ENCODE measurements around the gene RMND5B.
"Not testable (repeated sequence)": the region's sequence is repeated elsewhere in the genome, so short reads cannot be mapped to it uniquely, and the experiment has no call there.

The RMND5B gene, protein sequence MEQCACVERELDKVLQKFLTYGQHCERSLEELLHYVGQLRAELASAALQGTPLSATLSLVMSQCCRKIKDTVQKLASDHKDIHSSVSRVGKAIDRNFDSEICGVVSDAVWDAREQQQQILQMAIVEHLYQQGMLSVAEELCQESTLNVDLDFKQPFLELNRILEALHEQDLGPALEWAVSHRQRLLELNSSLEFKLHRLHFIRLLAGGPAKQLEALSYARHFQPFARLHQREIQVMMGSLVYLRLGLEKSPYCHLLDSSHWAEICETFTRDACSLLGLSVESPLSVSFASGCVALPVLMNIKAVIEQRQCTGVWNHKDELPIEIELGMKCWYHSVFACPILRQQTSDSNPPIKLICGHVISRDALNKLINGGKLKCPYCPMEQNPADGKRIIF

DNA sequence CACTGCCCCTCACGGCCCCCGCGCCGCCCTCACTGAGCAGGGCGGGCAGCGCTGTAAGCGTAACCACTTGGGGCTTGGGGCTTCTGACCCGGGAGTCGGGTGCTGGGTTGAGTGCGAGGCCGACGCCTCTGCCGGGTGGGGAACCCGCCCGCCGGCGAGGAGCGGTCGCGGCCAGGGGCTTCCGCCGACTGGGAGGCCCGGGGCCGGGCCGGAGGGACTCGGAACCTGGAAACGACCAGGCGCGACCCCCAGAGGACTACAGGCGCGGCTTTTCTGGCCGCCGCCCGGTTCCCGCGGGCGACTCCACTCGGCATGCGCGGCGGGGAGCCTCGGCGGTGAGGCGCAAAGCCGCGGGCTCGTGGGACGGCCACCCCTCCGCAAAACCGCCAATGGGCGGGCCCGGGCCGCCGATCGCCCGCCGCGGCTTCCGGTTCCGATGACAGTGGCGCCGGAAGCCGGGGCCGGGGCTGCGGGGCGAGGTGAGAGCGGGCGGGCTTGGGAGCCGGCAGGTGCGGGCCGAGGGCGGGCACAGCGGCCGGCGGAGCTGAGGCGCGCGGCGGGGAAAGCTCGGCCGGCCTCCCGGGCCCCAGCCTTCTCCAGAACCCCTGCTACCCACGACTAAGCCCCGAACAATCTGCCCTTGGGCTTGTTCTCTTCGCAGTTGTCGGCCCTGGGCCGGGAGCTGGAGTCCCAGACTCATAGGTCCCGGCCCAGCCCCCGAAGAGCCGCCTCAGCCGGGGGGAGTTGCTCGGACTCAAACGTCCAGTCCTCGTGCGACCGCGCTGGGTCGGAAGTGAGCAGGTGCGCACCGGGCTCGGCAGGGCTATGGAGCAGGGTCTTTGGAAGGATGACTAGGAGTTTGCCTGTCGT, at the start of gene RMND5B:
TSS of gene RMND5B (plus strand) at position 439 of the 870 bp plus-strand sequence. CDS start 7,106 bp downstream, outside the sequence.
- peak; percentile 41 for DNase-seq

DNA sequence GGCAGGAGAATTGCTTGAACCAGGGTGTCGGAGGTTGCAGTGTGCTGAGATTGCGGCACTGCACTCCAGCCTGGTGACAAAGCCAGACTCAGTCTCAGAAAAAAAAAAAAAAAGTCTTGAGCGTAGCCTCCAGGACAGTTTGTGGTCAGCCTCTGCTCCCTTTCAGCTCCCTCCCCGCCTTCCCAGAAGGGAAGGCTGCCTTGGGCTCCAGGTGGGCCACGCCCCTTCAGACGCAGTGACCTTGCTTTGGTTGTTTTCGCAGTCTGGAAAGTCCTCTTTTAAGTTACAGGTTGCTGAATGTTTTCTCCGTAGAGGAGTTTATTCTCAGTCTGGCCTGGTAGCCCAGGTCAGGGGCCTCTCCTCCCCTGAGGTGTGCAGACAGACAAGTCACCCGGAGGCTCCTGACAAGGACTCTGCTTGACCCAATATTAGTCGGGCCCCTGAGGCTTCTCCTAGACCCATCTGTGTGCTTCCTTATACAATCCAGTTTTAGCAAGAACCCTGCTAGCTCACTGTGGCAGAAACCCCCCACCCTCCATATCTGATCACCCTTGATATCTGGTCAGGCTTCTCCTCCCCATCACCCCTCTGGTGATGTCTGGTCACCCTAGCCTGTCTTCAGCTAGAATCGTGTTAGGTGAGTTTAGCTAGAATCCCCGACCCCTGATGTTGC, 49.1 kb upstream of the RMND5B start:
- no peak for DNase-seq

DNA sequence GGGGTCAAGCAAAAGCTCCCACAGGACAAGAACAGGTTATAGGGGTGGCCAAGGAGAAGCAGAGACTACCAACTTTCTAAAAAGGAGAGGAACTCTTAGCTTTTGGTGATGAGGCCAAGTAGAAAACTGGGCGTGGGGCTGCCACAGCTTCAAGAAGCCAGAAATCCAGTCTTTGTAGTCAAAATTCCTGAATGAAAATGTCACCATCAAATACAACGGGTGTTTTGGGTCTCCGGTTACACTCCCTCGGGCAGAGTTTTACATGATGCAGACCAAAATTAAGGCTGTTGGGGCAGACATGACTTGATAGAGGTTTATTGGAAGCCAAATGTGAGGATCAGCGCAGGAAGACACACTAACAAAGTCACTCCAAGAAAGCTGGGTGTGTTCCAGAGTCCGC, 46.9 kb upstream of the RMND5B start:
- no peak for DNase-seq

DNA sequence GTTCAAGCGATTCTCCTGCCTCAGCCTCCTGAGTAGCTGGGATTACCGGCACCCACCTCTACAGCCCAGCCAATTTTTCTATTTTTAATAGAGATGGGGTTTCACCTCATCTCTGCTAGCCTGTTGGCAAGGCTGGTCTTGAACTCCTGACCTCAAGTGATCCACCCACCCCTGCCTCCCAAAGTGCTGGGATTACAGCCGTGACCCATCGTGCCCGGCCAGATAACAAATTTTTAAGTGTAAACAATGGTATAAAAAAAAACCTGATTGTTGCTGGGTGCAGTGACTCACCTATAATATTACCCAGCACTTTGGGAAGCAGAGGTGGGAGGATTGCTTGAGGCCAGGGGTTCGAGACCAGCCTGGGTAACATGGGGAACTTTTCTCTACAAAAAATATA, 45.5 kb upstream of the RMND5B start:
- no peak for DNase-seq

DNA sequence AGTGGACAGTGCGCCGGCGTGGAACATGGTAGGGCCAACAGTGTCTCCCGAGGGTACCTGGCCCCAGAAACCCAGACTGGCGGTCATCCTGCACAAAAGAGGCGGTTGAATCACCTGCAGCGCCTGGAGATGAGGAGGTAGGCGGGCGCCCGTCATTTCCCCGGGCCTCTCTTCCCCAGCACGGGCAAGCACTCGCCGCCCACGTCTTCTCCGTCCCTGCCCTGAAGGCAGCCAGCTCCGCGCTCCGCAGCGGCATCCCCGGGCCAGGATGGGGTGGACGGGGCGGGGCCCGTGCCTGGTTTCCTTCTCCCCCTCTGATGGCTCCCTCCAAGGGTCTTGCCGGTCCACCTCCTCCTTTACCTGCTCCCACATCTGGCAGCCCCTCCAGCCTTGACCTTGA, 44.5 kb upstream of the RMND5B start:
- no peak for DNase-seq

DNA sequence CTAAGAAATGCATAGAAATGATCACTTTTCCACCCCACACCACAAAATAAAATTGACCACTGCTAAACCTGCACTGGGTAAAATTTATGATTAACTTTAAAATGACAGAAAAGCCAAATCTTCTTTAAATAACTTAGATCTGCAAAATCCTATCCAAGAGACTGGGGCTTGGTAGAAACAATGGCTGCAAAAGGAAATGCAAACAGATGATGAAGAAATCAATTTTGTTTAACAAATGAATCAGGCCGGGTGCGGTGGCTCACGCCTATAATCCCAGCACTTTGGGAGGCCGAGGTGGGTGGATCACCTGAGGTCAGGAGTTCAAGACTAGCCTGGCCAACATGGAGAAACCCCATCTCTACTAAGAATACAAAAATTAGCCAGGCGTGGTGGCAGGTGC, 43.6 kb upstream of the RMND5B start:
- DNase-seq, result not testable (repeated sequence)

DNA sequence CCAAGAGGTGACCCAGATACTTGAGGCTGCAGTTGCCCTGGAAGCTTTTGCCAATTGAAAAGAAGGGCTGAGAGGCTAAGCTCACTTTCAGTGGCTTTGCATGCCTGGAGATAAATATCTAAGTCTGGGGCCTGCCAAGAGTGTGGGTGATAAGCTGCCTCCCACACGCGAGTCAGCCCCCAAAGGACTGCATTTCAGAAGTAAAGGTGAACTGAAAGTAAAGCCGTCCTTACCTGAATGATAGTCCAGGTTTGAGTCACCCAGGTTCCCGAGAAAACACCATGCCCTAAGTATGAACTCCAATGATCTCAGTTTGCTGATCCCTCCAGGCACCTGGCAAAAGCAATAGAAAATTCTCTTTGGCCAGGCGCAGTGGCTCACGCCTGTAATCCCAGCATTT, 40.0 kb upstream of the RMND5B start:
- DNase-seq, result no peak

DNA sequence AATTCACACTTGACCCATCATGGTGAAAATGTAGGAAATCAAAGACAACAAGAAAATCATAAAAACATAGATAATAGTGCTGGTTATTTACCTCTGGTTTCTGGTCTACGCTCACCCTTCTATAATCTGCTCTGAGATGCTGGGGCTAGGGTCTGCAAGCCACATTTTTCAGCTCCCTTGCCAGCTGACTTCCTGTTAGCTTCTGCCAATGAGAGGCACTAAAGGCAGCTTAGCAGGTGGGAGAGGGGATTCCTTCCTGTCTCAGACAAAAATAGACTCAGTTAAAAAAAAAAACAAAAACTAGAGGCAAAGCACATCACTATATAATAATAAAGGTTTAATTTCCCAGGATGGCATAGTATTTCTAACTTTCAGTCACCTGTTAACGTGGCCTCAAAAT, 37.7 kb upstream of the RMND5B start:
- no peak for DNase-seq

DNA sequence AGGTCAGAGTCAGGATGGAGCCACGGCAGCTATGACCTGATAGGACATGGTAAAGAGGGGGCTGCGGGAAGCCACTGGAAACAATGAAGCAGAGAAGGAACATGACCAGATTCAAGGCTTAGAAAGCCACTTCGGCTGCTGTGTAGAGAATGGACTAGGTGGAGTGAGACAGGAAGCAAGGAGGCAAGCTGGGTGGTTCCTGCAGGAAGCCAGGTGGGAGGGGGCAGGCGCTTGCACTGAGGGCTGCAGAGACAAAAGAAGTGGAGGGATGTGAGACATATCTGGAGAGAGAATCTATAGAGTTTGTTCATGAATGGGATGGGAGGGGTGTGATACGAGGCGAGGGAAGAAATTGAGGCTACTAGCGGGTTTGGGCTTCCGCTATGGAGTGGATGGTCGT, 36.5 kb upstream of the RMND5B start:
- DNase-seq, result no peak

DNA sequence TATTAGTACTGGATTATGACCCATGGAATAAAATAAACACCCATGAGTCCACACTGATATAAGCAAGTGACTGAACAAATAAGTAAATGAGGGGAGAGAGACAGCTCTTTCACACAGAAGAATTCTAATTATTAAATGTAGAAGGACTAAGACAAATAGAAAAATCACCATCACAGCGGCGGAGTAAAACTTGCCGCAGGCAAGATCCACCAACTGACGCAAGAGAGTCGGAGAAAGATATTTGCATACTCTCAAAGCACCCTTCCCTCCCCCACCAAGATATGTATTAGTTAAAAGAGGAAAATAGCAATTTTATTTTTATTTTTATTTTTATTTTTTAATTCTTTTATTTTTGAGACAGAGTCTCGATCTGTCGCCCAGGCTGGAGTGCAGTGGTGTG, 32.1 kb upstream of the RMND5B start:
- DNase-seq, result no peak

DNA sequence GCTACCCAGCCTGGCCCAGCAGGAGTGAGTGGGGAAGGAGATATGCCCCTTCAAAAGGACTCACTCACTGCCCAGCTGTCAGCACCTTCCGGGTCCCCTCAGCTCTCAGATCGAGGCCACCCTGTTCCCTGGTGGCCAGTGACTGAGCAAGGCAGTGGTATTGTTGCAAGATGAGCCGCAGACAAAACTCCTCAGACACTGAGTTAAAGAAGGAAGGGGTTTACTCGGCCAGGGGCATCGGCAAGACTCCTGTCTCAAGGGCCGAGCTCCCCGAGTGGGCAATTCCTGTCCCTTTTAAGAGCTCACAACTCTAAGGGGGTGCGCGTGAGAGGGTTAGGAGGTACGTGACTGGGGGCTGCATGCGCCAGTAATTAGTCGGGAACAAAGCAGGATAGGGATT, 27.2 kb upstream of the RMND5B start:
- no peak for DNase-seq

DNA sequence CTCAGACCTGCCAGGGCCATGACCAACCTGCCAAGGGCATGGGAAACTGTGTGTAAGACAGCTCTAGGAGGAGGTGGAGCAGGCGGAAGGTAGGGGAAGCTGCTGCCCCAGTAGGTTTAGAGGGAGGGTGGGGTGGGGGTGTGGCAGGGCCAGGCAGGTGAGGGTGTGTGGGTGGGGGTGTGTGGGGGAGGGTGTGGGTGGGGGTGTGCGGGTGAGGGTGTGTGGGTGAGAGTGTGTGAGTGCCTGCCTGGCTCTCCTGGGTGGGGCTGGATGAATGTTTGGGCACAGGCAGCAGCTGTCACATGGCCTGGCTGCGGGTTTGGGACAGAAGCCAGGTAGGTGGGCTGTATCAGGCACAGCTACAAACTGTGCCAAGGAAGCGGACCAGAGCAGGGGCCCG, 26.3 kb upstream of the RMND5B start:
- no peak for DNase-seq

DNA sequence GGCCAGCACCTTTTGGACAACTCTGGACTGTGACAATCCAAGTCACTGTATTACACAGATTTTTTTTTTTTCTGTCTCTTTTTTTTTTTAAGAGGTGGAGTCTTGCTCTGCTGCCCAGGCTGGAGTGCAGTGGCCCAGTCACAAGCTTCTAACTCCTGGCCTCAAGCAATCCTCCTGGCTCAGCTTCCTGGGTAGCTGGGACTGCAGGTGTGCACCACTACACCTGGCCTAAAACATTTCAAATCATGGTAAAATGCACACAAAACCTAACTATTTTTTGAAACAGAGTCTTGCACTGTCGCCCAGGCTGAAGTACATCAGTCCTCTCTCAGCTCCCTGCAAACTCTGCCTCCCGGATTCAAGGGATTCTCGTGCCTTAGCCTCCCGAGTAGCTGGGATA, 24.7 kb upstream of the RMND5B start:
- no peak for DNase-seq

DNA sequence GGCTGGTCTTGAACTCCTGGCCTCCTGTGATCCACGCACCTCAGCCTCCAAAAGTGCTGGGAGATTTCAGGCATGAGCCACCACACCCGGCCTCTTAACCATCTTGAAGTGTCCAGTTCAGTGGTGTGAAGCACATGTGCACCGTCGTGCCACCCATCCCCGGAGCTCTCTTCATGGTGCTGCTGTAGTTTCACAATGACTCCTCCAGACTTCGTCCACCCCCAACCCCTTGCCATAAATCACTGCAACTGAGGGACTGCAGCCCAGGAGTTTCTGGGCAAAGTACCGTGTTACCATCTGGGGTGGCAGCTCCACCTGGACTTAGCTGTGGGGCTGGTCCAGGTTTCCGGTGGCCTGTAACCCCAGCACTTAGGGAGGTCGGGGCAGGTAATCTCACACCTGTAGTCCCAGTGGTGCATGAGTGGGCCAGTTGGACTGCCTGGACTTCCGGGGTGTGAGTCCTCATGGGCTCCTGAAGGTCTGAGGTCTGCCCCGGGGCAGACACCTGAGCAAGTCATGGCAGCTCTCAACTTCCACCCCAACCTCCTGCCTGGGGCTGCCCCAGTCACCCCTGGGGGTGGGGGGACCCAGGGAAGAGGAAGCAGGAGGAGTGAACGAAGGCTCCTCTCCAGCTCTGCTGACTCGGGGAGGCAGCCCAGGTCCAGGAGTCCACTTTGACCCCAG, 24.1 kb upstream of the RMND5B start:
- no peak for DNase-seq

DNA sequence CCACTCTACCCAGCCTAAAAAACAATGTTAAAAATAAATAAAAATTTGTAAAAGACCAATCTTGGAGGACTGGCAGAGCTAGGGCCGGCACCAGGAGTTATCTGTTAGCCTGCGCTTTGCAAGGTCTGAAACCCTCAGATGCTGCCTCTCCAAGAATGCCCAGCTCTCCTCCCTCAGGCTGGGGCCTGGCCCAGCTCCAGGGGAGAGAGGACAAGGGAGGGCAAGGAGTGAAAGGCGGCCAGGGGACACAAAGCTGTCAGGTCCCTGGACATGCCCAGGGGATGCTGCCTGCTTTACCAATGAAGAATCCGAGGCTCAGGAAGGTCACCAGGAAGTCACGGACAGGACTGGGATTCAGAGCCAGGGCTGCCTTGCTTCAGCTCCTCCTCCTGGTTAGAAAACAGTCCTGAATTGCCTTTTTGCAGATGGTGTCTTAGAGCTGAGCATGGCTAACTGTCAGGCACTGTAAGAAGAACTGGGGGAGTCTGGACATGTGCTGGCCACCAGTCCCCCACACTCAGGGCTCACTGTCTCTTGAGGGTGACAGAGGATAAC, 23.0 kb upstream of the RMND5B start:
- DNase-seq, result no peak

DNA sequence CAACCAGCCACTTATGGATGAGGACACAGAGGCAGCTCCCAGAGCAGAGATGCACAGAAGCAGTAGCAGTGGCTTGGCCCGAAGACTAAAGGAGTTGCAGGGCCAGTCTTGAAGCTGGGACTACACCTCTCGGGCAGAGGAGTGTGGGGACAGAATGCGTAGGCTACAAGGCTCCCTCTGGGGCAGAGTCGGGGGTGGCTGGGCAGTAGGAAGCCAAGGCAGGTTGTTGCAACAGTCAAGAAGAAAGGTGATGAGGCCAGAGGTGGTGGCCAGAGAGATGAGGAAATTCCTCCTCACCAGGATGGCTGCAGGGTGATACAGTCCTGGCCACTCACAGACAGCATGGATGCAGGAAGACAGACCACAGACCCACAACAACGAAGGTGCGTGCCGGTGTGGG, 22.4 kb upstream of the RMND5B start:
- no peak for DNase-seq

DNA sequence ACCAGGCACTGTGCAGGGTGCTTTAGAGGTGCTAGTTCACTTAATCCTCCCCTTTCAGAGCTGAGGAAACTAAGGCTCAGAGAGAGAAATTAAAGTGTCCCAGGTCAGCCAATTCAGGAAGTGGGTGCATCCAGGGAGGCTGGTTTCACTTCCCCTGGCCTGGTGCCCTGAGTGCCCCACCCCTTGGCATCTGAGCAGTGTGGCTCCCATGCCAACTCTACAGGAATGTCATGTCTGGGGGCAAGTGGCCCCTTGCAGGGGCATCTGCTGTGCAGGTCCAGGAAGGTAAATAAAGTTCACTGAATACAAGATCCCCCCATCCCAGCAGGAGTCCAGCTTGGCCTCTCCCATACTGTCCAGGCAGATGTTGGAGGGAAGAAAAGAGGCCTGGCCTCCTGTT, 21.8 kb upstream of the RMND5B start:
- DNase-seq, result no peak

DNA sequence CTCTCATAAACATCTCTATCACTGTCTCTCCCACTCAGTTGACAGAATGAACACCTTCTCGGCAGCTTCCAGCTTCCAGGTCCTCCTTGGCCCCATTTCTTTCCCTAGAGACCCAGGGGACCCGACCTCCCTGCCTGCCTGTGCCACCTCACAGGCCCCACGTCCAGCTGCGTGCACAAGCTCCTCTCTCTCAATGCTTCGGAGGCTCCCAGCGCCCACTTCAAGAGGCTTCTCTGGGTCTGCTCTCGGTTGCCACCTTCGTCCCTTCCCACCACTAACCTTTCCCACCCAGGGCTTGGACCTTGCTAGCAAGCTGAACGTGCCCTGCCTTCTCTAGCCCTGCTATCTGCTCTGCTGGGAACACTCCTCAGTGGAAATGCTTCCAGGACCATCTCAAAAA, 20.3 kb upstream of the RMND5B start:
- no peak for DNase-seq

DNA sequence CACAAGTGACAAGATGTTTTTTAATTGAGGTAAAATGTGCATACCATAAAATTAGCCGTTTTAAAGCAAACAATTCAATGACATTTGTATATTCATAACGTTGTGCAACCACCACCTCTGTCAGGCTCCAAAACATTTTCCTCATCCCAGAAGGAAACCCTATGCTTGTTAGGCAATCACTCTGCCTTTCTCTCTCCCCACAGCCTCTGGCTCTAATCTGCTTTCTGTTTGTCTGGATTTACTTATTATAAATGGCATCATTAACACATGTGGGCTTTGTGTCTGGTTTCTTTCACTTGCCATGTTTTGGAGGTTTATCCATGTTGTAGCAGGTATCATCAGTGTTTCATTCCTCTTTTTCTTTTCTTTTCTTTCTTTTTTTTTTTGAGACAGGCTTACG, 18.9 kb upstream of the RMND5B start:
- DNase-seq, result no peak

DNA sequence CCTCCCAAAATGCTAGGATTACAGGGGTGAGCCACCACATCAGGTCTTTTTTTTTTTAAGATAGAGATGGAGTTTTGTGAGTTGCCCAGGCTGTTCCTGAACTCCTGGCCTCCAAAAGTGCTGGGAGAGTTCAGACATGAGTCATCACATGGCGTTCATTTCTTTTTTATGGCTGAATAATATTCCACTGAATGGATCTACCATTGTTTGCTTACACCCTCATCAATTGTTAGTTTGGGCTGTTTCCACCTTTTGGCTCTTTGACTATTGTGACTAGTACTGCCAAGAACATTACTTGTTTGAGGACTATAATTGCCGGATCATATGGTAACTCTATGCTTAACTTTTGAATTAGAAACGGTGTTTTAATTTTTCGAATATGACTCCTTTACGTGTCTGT, 18.3 kb upstream of the RMND5B start:
- no peak for DNase-seq

DNA sequence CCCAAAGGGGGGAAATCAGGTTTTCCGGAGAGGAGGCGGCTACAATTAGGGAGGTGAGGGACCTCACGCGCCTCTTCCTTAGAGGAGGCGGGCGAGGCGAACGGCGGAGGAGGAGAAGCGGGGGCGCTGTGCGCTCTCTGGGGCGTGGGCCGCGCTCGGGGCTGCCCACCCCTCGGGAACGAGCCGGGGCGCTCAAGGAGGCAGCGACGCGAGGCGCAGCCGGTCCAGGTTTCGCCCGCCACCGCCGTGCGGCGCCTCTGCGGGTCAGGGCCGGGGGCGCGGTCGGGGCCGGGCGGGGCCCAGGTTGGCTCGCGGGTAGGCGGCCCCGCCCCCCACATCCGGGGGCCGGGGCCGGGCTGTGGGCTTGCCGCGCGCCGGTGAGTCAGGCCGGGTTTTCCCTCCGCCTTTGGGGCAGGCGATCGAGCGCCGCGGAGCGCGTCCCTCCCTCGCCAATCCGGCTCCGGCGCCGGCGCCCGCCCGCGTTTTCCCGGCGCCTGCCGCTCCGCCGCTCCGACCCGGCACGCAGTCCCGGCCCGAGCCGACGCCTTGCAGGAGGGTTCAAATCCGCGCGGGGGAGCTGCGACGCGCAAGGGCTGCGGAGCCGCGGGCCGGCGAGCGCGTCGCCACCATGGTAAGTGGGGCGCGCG, 17.6 kb upstream of the RMND5B start, which contains the start of gene N4BP3:
TSS of gene N4BP3 (plus strand) at position 392 of the 647 bp plus-strand sequence. CDS start 6,052 bp downstream, outside the sequence.
- DNase-seq, result no peak

DNA sequence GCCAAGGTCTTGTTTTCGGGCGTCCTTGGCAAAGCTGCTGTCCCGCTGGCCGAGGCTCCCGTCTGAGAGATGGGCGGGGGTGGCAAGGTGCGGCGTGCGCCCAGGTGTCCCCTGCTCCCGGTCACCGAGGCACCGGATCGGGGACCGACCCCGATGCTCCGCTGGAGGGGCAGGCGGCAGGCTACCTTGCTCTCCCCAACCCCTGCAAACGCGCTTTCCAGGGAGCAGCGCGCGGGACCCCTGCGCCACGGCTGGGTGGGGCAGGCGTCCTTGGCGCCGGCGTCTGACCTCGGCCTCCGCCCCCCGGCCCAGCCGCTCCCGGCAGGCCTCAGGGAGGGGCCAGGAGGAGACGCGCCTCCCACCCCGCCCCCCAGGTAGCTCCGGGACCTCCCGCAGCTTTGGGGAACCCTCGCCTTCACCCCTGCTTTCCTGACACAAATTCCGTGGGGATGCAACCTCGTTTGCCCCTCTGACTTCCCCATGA, 16.9 kb upstream of the RMND5B start:
- no peak for DNase-seq

Measured in NCI-H748 treated with DMSO at 0.1 percent for 48 hours (cell line).